Ishikawa (cell line): ENCODE data around the gene STX8.

ENCODE experiments used
- CEBPB ChIP-seq: IDR thresholded peaks from 2 replicates; pipeline ENCODE4 v1.6.1; 2012
- CREB1 ChIP-seq: IDR thresholded peaks from 2 replicates; pipeline ENCODE4 v1.6.1; 2012; ENCODE audit warnings: low read depth
- EGR1 ChIP-seq: IDR thresholded peaks from 2 replicates; pipeline ENCODE4 v1.6.1; 2012
- EP300 ChIP-seq: IDR thresholded peaks from 2 replicates; pipeline ENCODE4 v1.6.1; 2012; ENCODE audit warnings: borderline replicate concordance
- FOXM1 ChIP-seq: IDR thresholded peaks from 2 replicates; pipeline ENCODE4 v1.6.1; 2012; ENCODE audit warnings: low read depth, borderline replicate concordance
- NFIC ChIP-seq: IDR thresholded peaks from 2 replicates; pipeline ENCODE4 v1.6.1; 2012
- RAD21 ChIP-seq: IDR thresholded peaks from 2 replicates; pipeline ENCODE4 v1.6.1; 2012; ENCODE audit warnings: low read depth
- TAF1 ChIP-seq: IDR thresholded peaks from 2 replicates; pipeline ENCODE4 v1.6.1; 2012; ENCODE audit warnings: low read depth, mild to moderate bottlenecking
- TCF12 ChIP-seq: IDR thresholded peaks from 2 replicates; pipeline ENCODE4 v1.6.1; 2012; ENCODE audit warnings: low read depth
- TEAD4 ChIP-seq: IDR thresholded peaks from 2 replicates; pipeline ENCODE4 v1.6.1; 2012
- USF1 ChIP-seq: IDR thresholded peaks from 2 replicates; pipeline ENCODE4 v1.6.1; 2012
- YY1 ChIP-seq: IDR thresholded peaks from 2 replicates; pipeline ENCODE4 v1.6.1; 2012; ENCODE audit warnings: low read depth
- ZBTB7A ChIP-seq: IDR thresholded peaks from 2 replicates; pipeline ENCODE4 v1.6.1; 2012; ENCODE audit warnings: low read depth
- TF ChIP-seq, protein P1 (sequence below): IDR thresholded peaks from 2 replicates; pipeline ENCODE4 v1.6.1; 2012; ENCODE audit warnings: low read depth, mild to moderate bottlenecking
- TF ChIP-seq, protein P2 (sequence below): IDR thresholded peaks from 2 replicates; pipeline ENCODE4 v1.6.1; 2012

Gene STX8

DNA sequence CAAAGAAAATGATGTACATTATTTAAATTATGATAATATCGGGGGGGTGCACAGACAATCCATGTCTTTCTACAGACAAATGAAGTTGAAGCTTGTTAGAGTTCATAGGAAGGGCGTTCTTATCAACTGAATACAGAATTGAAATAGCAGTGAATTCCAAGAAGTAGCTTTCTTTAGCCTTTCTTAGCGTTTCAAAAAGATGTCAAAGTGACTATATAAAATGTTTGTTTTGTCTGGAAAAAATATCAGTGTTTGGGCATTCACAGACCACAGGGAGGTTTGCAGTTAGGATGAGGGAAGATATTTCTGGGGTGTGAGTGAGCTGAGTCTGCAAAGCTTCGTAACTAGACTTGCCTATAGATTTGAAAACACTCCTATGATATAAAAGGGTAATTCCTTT lies 55.0 kb downstream of the STX8 start:
- TF ChIP-seq CEBPB (no peak), TCF12 (no peak), CREB1 (no peak), TAF1 (no peak), TEAD4 (no peak), YY1 (no peak), EP300 (no peak), USF1 (no peak), FOXM1 (no peak), RAD21 (no peak), NFIC (no peak), EGR1 (no peak), ZBTB7A (no peak)
- TF ChIP-seq, protein P1, sequence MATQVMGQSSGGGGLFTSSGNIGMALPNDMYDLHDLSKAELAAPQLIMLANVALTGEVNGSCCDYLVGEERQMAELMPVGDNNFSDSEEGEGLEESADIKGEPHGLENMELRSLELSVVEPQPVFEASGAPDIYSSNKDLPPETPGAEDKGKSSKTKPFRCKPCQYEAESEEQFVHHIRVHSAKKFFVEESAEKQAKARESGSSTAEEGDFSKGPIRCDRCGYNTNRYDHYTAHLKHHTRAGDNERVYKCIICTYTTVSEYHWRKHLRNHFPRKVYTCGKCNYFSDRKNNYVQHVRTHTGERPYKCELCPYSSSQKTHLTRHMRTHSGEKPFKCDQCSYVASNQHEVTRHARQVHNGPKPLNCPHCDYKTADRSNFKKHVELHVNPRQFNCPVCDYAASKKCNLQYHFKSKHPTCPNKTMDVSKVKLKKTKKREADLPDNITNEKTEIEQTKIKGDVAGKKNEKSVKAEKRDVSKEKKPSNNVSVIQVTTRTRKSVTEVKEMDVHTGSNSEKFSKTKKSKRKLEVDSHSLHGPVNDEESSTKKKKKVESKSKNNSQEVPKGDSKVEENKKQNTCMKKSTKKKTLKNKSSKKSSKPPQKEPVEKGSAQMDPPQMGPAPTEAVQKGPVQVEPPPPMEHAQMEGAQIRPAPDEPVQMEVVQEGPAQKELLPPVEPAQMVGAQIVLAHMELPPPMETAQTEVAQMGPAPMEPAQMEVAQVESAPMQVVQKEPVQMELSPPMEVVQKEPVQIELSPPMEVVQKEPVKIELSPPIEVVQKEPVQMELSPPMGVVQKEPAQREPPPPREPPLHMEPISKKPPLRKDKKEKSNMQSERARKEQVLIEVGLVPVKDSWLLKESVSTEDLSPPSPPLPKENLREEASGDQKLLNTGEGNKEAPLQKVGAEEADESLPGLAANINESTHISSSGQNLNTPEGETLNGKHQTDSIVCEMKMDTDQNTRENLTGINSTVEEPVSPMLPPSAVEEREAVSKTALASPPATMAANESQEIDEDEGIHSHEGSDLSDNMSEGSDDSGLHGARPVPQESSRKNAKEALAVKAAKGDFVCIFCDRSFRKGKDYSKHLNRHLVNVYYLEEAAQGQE, result no peak
- TF ChIP-seq, protein P2, sequence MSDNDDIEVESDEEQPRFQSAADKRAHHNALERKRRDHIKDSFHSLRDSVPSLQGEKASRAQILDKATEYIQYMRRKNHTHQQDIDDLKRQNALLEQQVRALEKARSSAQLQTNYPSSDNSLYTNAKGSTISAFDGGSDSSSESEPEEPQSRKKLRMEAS, result no peak

DNA sequence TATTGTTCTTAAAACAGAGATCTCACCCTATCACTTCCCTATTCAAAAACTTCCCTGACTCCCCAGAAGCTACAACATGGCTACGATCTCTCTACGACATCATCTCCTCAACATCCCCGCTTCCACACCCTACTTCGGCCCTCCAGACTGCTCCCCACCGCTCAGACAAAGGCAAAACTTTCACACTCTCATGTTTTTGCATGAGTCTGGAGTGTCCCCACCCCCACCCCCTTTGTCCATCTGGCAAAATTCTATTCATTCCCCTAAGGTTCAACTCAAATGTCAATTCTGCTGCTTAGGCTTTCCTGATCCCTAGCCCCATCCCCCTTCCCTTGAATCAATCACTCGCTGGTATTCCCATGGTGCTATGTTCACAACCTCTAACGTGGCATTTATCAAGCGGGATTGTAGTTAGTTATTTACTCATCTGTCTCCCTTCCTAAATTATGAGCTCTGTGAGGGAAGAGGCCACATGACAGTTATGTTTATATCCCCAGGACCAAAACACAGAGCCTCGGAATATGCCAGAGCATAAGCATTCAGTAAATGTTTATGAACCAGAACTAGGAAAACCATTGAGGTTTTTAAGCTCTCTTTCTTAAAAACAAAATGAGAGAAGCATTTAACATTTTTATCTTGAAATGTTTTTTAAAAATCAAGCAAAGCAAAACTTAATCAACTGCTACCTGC lies 55.9 kb downstream of the STX8 start:
- no peak for TF ChIP-seq TEAD4
- TF ChIP-seq USF1, result no peak
- no peak for TF ChIP-seq TAF1
- TF ChIP-seq NFIC, result no peak

DNA sequence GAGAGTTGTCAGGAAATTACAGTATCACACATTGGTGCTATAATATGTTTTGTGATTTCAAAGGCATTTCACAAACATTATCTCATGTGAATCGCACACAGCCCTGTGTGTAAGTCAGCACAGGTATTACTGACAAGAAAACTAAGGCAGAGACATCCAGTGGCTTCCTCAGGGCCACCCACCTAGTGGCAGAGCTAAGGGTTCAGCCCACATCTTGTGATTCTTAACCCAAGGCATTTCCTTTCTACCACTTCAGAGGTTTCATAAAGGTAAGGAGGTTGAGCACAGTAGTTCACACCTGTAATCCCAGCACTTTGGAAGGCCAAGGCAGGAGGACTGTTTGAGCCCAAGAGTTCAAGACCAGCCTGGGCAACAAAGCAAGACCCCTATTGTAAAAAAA lies 58.2 kb downstream of the STX8 start:
- TF ChIP-seq USF1 (no peak), NFIC (no peak), CREB1 (no peak)

DNA sequence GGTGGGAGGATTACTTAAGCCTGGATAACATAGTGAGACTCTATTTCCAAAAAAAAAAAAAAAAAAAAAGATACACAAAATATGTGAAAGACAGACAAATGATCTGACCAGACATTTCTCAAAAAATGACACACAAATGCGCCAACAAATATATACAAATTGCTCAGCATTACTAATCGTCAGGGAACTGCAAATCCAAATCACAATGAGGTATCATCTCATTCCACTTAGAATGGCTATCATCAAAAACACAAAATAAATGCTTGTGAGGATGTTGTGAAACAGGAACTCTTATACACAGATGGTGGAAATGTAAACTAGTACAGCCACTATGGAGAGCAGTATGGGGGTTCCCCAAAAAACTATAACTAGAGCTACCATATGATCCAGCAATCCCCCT lies 62.4 kb downstream of the STX8 start:
- TF ChIP-seq ZBTB7A, result no peak
- TF ChIP-seq NFIC, result no peak
- no peak for TF ChIP-seq TEAD4
- TF ChIP-seq YY1, result no peak
- no peak for TF ChIP-seq CREB1
- TF ChIP-seq TCF12, result no peak
- TF ChIP-seq CEBPB, result no peak
- TF ChIP-seq RAD21, result no peak
- no peak for TF ChIP-seq EP300
- TF ChIP-seq TAF1, result no peak
- no peak for TF ChIP-seq FOXM1
- no peak for TF ChIP-seq EGR1

DNA sequence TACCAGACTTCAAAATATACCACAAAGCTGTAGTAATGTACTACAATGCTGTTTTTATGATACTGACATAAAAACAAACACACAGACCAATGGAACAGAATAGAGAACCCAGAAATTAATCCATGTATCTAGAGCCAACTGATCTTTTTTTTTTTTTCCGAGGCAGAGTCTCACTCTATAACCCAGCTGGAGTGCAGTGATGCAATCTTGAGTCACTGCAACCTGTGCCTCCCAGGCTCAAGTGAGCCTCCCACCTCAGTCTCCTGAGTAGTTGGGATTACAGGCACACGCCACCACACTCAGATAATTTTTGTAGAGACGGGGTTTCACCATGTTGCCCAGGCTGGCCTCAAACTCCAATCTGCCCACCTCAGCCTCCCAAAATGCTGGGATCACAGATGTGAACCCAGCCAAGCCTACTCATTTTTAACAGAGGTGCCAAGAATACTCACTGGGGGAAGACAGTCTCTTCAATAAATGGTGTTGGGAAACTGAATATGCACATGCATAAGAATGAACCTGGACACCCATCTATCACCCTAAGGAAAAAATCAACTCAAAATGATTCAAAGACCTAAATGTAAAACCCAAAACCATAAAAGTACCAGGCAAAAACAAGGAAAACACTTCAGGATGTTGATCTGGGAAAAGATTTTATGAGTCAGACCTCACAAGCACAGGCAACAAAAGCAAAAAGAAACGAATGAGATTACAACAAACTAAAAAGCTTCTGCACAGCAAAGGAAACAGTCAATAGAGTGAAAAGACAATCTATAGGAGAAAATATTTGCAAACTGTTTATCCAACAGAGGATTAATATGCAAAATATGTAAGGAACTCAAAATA lies 63.1 kb downstream of the STX8 start:
- TF ChIP-seq, protein P2, result no peak
- TF ChIP-seq CEBPB (peak; percentile 80), FOXM1 (no peak), EP300 (no peak), EGR1 (no peak), USF1 (no peak), RAD21 (no peak)
- TF ChIP-seq, protein P1, result no peak
